Endodermal cell (in vitro differentiated cells): Measurements from ENCODE around the gene SNRPA. TPM values are rescaled to one million over a fixed set of nuclear protein-coding genes. Genes with fewer than 3 reads are reported as not detected.

Source experiments
- DNase-seq: peaks from one replicate; pipeline ENCODE4 v3.0.0-alpha.2; 2017
- H3K27ac ChIP-seq: 2 replicates; pipeline ENCODE4 v1.5.1; 2013; ENCODE audit warnings: mild to moderate bottlenecking, low read depth, low read length, moderate library complexity
- H3K27me3 ChIP-seq: 2 replicates; pipeline ENCODE4 v1.6.1; 2013; ENCODE audit warnings: mild to moderate bottlenecking, low read length, moderate library complexity; ENCODE audit not compliant: insufficient read depth, control insufficient read depth, poor library complexity, severe bottlenecking
- H3K36me3 ChIP-seq: 2 replicates; pipeline ENCODE4 v1.7.0; 2013; ENCODE audit warnings: mild to moderate bottlenecking, low read length, moderate library complexity; ENCODE audit not compliant: control insufficient read depth, insufficient read depth
- H3K4me1 ChIP-seq: one replicate; pipeline ENCODE4 v1.7.0; 2013; ENCODE audit warnings: low read length; ENCODE audit not compliant: control insufficient read depth, insufficient read depth
- H3K4me3 ChIP-seq: 2 replicates; pipeline ENCODE4 v1.5.1; 2013; ENCODE audit warnings: mild to moderate bottlenecking, low read length, moderate library complexity
- H3K9ac ChIP-seq: 2 replicates; pipeline ENCODE4 v1.6.1; 2013; ENCODE audit warnings: mild to moderate bottlenecking, low read length, moderate library complexity; ENCODE audit not compliant: poor library complexity, severe bottlenecking; ENCODE audit errors: extremely low read depth
- H3K9me3 ChIP-seq: 2 replicates; pipeline ENCODE4 v1.6.1; 2013; ENCODE audit warnings: mild to moderate bottlenecking, low read length, moderate library complexity; ENCODE audit not compliant: control insufficient read depth
- H3K27ac Mint-ChIP-seq: 2 replicates; pipeline ENCODE4 v1.8.0; 2020; ENCODE audit warnings: mixed read lengths
- H3K27me3 Mint-ChIP-seq: 2 replicates; pipeline ENCODE4 v1.8.0; 2021; ENCODE audit warnings: mild to moderate bottlenecking, mixed read lengths; ENCODE audit not compliant: insufficient read depth
- H3K36me3 Mint-ChIP-seq: 2 replicates; pipeline ENCODE4 v1.8.0; 2020; ENCODE audit warnings: low read depth, mixed read lengths
- H3K4me1 Mint-ChIP-seq: 2 replicates; pipeline ENCODE4 v1.8.0; 2020; ENCODE audit warnings: mixed read lengths
- H3K4me3 Mint-ChIP-seq: 2 replicates; pipeline ENCODE4 v1.8.0; 2020; ENCODE audit warnings: mild to moderate bottlenecking, moderate library complexity, mixed read lengths
- H3K9me3 Mint-ChIP-seq: 2 replicates; pipeline ENCODE4 v1.8.0; 2020; ENCODE audit warnings: mild to moderate bottlenecking, mixed read lengths
- WGBS, 2 experiments: methylation state at CpG; one replicate each; pipeline versions ENCODE4 v1.1.5 to v1.1.7; 2013; ENCODE audit warnings: missing lambda C conversion rate in 2 of 2, mixed read lengths in 1 of 2; ENCODE audit not compliant: insufficient coverage in 1 of 2, insufficient read length in 1 of 2; 5-methylcytosine and 5-hydroxymethylcytosine counted together
- total RNA-seq, 2 donors: library from RNA; stranded (reverse); fragmentation: NEBNext Ultra II Directional in 1 of 2; extraction: Animal tissue kit (Norgen Biotek cat#: 25700) in 1 of 2; gene quantifications; 2 replicates in 1 of 2; 3 replicates in 1 of 2; pipeline ENCODE4 v1.2.1, GENCODE V29; 2021
- TF ChIP-seq, protein P1 (sequence below): fragments of 200-600 bp; sonication (generic); conservative IDR thresholded peaks from 2 replicates; pipeline ENCODE4 v1.5.0; 2021; ENCODE audit warnings: antibody characterized with exemption, mild to moderate bottlenecking

Gene SNRPA
- total RNA-seq, 2 donors from 2014 or later: 160 to 199 TPM

DNA sequence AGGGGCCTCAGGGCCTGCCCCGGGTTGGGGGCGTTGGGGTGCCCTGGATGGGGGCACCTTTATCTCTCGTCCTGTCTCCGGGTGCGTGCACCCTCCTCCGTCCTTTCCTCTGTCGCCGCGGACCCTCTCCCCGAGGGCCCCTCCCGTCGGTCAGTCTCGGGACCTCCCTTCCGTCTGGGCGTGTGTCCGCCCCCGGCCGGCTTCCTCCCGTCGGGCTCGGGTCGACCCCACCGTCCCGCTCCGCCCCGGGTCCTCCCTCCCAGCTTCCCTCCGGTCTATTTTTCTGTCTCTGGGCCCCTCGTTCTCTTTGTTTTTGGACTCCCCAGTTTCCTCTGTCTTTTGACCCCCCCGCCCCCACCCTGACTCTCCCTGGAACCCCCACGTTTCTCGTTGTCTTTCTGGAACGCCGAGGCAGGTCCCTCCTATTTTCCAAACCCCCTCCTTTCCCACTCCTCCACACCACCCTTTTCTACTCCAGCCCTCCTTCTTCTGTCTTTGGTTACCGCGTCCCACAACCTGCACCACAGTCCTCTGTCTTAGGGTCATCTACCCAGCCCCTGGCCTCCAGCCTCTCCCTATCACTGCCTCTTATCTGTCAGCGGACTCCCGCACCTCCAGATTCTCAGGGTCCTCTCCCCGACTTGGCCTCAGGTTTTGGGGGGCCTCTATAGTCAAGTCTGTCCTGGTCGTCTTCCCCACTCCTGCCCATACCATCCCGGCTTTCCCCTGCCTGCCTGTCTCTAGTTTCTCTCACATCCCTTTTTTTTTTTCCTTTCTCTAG lies 48.7 kb downstream of the SNRPA start:
- no peak for DNase-seq
- TF ChIP-seq, protein P1, sequence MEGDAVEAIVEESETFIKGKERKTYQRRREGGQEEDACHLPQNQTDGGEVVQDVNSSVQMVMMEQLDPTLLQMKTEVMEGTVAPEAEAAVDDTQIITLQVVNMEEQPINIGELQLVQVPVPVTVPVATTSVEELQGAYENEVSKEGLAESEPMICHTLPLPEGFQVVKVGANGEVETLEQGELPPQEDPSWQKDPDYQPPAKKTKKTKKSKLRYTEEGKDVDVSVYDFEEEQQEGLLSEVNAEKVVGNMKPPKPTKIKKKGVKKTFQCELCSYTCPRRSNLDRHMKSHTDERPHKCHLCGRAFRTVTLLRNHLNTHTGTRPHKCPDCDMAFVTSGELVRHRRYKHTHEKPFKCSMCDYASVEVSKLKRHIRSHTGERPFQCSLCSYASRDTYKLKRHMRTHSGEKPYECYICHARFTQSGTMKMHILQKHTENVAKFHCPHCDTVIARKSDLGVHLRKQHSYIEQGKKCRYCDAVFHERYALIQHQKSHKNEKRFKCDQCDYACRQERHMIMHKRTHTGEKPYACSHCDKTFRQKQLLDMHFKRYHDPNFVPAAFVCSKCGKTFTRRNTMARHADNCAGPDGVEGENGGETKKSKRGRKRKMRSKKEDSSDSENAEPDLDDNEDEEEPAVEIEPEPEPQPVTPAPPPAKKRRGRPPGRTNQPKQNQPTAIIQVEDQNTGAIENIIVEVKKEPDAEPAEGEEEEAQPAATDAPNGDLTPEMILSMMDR: no peak
- Mint-ChIP-seq H3K4me3 (peak overlapping the region; percentile 91), H3K9me3 (no peaks in the 10 kb centered on the region), H3K27me3 (no peaks in the 10 kb centered on the region), H3K4me1 (peaks cover 44% of the 10 kb centered on the region), H3K36me3 (peaks cover 33% of the 10 kb centered on the region), H3K27ac (peak overlapping the region; percentile 92)
- WGBS, 2 experiments: 4 to 20% methylated on average over 12 to 40 of the region's 40 CpGs
- no peak overlapping the region for H3K27ac ChIP-seq
- peak overlapping the region; percentile 92 for H3K9ac ChIP-seq
- H3K4me1 ChIP-seq: peaks cover 29% of the 10 kb centered on the region
- no peaks in the 10 kb centered on the region for H3K9me3 ChIP-seq
- H3K36me3 ChIP-seq: peaks cover 47% of the 10 kb centered on the region
- peak overlapping the region; percentile 94 for H3K4me3 ChIP-seq
- H3K27me3 ChIP-seq: no peaks in the 10 kb centered on the region

DNA sequence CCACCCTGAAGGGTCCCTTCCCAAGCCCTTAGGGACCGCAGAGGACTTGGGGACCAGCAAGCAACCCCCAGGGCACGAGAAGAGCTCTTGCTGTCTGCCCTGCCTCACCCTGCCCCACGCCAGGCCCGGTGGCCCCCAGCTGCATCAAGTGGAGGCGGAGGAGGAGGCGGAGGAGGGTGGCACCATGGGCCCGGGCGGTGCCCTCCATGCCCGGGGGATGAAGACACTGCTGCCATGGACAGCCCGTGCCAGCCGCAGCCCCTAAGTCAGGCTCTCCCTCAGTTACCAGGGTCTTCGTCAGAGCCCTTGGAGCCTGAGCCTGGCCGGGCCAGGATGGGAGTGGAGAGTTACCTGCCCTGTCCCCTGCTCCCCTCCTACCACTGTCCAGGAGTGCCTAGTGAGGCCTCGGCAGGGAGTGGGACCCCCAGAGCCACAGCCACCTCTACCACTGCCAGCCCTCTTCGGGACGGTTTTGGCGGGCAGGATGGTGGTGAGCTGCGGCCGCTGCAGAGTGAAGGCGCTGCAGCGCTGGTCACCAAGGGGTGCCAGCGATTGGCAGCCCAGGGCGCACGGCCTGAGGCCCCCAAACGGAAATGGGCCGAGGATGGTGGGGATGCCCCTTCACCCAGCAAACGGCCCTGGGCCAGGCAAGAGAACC lies 49.5 kb downstream of the SNRPA start:
- peak overlapping the region; percentile 94 for H3K4me3 ChIP-seq
- H3K27ac ChIP-seq: no peak overlapping the region
- no peaks in the 10 kb centered on the region for H3K9me3 ChIP-seq
- H3K27me3 ChIP-seq: no peaks in the 10 kb centered on the region
- H3K4me1 ChIP-seq: peaks cover 29% of the 10 kb centered on the region
- TF ChIP-seq, protein P1: no peak
- DNase-seq: no peak
- peaks cover 50% of the 10 kb centered on the region for H3K4me1 Mint-ChIP-seq
- H3K36me3 ChIP-seq: peaks cover 54% of the 10 kb centered on the region
- H3K27me3 Mint-ChIP-seq: no peaks in the 10 kb centered on the region
- H3K36me3 Mint-ChIP-seq: peaks cover 38% of the 10 kb centered on the region
- H3K27ac Mint-ChIP-seq: peak overlapping the region; percentile 92
- no peaks in the 10 kb centered on the region for H3K9me3 Mint-ChIP-seq
- 90 to 98% methylated on average over 17 to 27 of the region's 27 CpGs for WGBS, 2 experiments
- peak overlapping the region; percentile 92 for H3K9ac ChIP-seq
- peak overlapping the region; percentile 91 for H3K4me3 Mint-ChIP-seq

DNA sequence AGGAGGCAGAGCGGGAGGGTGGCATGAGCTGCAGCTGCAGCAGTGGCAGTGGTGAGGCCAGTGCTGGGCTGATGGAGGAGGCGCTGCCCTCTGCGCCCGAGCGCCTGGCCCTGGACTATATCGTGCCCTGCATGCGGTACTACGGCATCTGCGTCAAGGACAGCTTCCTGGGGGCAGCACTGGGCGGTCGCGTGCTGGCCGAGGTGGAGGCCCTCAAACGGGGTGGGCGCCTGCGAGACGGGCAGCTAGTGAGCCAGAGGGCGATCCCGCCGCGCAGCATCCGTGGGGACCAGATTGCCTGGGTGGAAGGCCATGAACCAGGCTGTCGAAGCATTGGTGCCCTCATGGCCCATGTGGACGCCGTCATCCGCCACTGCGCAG lies 50.0 kb downstream of the SNRPA start:
- no peak overlapping the region for H3K9ac ChIP-seq
- WGBS, 2 experiments: 95 to 96% methylated on average over 19 to 27 of the region's 27 CpGs
- no peak overlapping the region for H3K27ac ChIP-seq
- TF ChIP-seq, protein P1: no peak
- H3K9me3 ChIP-seq: no peaks in the 10 kb centered on the region
- peaks cover 29% of the 10 kb centered on the region for H3K4me1 ChIP-seq
- H3K9me3 Mint-ChIP-seq: no peaks in the 10 kb centered on the region
- H3K27me3 ChIP-seq: no peaks in the 10 kb centered on the region
- H3K4me3 Mint-ChIP-seq: peak overlapping the region; percentile 91
- H3K36me3 ChIP-seq: peaks cover 59% of the 10 kb centered on the region
- no peak for DNase-seq
- H3K4me3 ChIP-seq: peak overlapping the region; percentile 94
- H3K4me1 Mint-ChIP-seq: peaks cover 50% of the 10 kb centered on the region
- peak overlapping the region; percentile 26 for H3K27ac Mint-ChIP-seq
- H3K36me3 Mint-ChIP-seq: peaks cover 38% of the 10 kb centered on the region
- H3K27me3 Mint-ChIP-seq: no peaks in the 10 kb centered on the region
